GM21786 (cell line): ENCODE data around the gene MUC4.

Experiments
- ATAC-seq: cut with Tn5 transposase; IDR thresholded peaks from one replicate; pipeline ENCODE4 v1.9.1; 2021; ENCODE audit not compliant: unreplicated experiment

Gene MUC4

DNA sequence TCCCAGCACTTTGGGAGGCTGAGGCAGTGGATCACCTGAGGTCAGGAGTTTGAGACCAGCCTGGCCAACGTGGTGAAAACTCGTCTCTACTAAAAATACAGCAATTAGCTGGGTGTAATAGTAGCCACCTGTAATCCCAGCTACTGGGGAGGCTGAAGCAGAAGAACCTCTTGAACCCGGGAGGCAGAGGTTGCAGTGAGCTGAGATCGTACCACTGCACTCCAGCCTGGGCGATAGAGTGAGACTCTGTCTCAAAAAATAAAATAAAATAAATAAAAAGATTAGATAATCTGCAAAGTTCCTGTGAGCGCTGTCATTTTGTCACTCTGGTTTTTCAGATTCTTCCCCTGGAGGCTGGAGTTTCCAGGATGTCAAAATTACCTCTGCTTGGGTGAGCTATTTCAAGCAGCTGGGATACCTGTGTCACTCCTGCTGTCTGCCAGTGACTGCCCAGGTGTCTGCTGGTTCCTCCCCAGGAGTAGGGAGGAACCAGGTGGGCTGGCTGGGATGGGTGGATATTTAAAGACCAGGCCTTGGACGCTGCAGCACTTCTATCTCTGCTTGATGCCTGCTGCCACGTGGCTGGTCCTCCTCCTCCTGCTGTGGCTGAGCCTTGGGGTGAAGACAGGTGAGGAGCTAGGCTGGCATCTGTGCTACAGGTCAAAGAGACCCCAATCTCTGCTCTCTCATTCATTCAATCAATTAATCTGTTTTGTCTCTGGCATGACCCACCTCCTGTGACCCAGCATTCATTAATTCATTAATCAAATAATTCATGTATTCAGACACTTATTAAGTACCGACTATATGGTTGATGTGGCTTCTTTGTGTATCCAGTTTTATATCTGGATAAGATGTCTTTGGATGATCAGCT lies 110.5 kb downstream of the MUC4 start:
- no peak for ATAC-seq

DNA sequence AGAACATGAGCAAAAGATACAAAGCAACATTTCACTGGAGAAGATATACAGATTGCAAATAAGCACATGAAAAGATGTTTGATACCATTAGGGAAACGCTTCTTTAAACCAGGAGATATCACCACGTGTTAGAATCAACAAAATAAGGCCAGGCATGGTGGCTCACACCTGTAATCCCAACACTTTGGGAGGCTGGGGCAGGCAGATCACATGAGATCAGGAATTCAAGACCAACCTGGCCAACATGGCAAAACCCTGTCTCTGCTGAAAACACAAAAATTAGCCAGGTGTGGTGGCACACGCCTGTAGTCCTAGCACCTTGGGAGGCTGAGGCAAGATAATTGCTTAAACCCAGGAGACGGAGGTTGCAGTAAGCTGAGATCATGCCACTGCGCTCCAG lies 111.4 kb downstream of the MUC4 start:
- ATAC-seq, result no peak

DNA sequence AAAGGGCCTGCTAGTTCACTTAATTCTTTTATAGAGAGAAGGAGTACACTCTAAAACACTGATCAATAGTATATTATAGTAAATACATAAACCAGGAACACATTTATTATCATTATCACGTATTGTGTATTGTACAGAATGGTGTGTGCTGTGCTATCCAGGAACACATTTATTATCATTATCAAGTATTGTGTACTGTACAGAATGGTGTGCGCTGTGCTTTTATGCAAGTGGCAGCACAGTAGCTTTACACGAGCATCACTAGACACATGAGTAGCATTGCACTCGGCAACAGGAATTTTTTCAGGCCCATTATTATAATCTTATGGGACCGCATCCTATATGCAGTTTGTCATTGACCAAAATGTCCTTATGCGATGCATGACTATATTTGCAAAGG lies 111.9 kb downstream of the MUC4 start:
- no peak for ATAC-seq

DNA sequence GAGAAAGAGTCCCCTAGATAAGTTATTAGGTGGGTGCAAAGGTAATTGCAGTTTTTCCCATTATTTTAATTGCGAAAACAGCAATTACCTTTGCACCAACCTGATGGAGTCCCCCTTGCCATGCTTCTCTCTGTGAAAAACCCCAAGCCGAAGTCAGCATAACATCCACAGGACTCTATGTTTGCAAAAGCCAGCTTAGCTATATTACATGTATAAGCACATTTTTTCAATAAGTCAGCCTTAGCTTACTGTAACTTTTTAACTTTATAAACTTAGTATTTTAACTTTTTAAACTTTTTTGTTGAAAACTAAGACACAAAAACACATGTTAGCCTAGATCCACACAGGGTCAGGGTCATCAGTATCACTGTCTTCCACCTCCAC lies 112.3 kb downstream of the MUC4 start:
- no peak for ATAC-seq

DNA sequence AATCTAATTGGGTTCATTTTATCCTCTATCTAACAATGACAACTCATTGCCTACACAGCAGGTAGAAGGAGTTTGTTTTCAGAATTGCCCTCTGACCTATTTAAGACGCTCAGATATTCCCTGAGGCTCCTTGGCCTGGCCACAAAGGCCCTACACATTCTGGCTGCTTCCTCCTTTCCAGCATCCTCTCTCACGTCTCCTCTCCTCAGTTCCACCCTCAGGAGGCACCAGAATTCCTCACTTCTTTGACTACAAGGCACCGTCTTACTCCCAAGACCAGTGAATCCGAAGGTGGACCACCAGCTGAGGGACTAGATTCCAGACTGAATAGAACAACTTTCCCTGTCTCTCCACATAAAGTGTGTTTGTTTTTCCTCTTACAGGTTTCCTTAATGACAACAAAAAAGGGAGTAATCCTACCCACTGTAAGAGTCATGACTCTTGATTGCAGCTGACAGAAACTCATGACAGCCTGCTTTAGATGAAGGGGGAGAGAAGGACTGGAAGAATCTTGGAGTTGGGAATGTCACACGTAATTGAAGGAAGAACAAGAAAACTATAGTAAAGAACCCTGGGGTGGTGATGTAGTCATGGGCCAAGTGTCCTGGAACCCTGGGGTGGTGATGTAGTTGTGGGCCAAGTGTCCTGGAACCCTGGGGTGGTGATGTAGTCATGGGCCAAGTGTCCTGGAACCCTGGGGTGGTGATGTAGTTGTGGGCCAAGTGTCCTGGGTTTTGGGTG lies 112.9 kb downstream of the MUC4 start:
- ATAC-seq, result no peak

DNA sequence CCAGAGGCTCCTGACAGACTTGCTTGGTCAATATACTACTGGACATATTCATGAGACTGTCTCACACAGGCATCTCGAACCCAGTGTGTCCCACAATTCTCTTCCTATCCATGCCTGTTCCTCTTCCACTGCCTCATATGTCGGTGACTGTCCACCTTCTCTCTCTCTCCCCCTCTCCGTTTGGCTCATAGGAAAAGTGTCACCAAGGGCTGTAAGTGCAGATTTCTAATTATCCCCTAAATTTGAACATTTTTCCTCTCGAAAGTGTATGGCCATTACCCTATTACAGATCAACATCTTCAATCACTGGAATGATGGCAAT lies 113.4 kb downstream of the MUC4 start:
- no peak for ATAC-seq

DNA sequence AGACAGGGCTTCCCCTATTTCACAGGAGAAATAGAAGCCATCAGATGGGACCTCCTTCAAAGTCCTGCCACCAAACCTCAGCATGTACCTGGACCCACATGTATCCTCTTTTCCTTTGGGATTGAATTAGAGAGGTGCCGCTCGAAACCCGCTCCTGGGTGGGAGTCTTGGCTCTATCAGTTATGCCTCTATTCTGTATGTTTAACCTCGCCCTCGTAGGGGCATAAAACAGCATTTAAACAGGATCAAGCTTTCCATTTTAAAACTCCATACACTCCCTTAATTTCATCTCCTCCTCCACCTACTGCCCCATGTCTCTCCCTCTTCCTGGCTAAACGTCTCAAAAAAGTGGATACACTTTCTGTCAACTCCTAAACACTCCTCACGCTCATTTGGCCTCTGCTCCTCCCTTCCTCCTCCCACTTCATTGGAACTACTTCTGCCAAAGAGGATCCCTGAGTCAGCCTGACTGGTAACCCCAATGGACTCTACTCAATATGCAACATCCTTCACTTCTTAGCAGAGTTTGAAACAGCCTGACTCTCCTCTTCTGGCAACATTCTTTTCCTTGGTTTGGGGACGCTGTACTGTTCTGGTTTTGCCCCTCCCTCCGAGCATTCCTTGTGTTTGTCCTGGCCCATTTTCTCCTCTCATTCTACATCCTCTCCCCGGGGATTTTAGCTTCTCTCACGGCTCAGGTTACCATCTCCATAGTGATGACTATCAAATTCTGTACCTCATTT lies 114.0 kb downstream of the MUC4 start:
- ATAC-seq, result no peak
